GM23338 (cell line): ENCODE data around the gene NIN. TPM values are rescaled to one million over a fixed set of nuclear protein-coding genes. Genes with fewer than 3 reads are reported as not detected.

Source experiments
- ATAC-seq: fragments of 200-7000 bp; cut with Tn5 transposase; 3 replicates; pipeline ENCODE4 v1.9.1; 2020
- DNase-seq: peaks from one replicate; pipeline ENCODE4 v3.0.0-alpha.2; 2015; ENCODE audit warnings: low spot score
- H2AFZ ChIP-seq: fragments of 200-600 bp; sonication (generic); 2 replicates; pipeline ENCODE4 v1.8.0; 2016; ENCODE audit warnings: antibody characterized with exemption, mild to moderate bottlenecking, moderate library complexity
- H3F3A ChIP-seq: fragments of 200-600 bp; sonication (generic); replicated peaks from 2 replicates; pipeline ENCODE4 v1.8.0; 2017; ENCODE audit warnings: antibody characterized with exemption, mixed run types, low read depth
- H3K27ac ChIP-seq: fragments of 200-600 bp; sonication (generic); 2 replicates; pipeline ENCODE4 v1.6.1; 2016; ENCODE audit warnings: low read depth
- H3K27me3 ChIP-seq: fragments of 200-600 bp; sonication (generic); 2 replicates; pipeline ENCODE4 v1.8.0; 2016; ENCODE audit warnings: mild to moderate bottlenecking, mixed run types, moderate library complexity; ENCODE audit not compliant: insufficient read depth
- H3K36me3 ChIP-seq: fragments of 200-600 bp; sonication (generic); 2 replicates; pipeline ENCODE4 v1.8.0; 2016; ENCODE audit warnings: mild to moderate bottlenecking; ENCODE audit not compliant: insufficient read depth
- H3K4me1 ChIP-seq: fragments of 200-600 bp; sonication (generic); 2 replicates; pipeline ENCODE4 v1.8.0; 2016; ENCODE audit warnings: mild to moderate bottlenecking, moderate library complexity; ENCODE audit not compliant: insufficient read depth
- H3K4me2 ChIP-seq: fragments of 200-600 bp; sonication (generic); 2 replicates; pipeline ENCODE4 v1.7.1; 2017; ENCODE audit warnings: mixed run types
- H3K4me3 ChIP-seq: fragments of 200-600 bp; sonication (generic); 2 replicates; pipeline ENCODE4 v1.6.1; 2016; ENCODE audit warnings: mixed run types
- H3K79me2 ChIP-seq: fragments of 200-600 bp; sonication (generic); replicated peaks from 2 replicates; pipeline ENCODE4 v1.8.0; 2017; ENCODE audit warnings: mild to moderate bottlenecking; ENCODE audit not compliant: insufficient read depth
- H3K9me2 ChIP-seq: fragments of 200-600 bp; sonication (generic); 2 replicates; pipeline ENCODE4 v1.8.0; 2017; ENCODE audit not compliant: insufficient read depth
- H4K20me1 ChIP-seq: fragments of 200-600 bp; sonication (generic); replicated peaks from 2 replicates; pipeline ENCODE4 v1.8.0; 2017; ENCODE audit warnings: mild to moderate bottlenecking; ENCODE audit not compliant: insufficient read depth
- H3K27ac Mint-ChIP-seq: 2 replicates; pipeline ENCODE4 v1.8.0; 2020; ENCODE audit warnings: inconsistent platforms, mild to moderate bottlenecking, moderate library complexity, mixed read lengths
- H3K27me3 Mint-ChIP-seq: 3 replicates; pipeline ENCODE4 v1.8.0; 2022; ENCODE audit warnings: low read depth, mild to moderate bottlenecking, moderate library complexity, mixed read lengths, inconsistent platforms; ENCODE audit not compliant: insufficient read depth, poor library complexity
- H3K36me3 Mint-ChIP-seq: 3 replicates; pipeline ENCODE4 v1.8.0; 2021; ENCODE audit warnings: low read depth, mild to moderate bottlenecking, inconsistent platforms, moderate library complexity, mixed read lengths
- H3K4me1 Mint-ChIP-seq: 3 replicates; pipeline ENCODE4 v1.8.0; 2020; ENCODE audit warnings: mild to moderate bottlenecking, inconsistent platforms, mixed read lengths
- H3K4me3 Mint-ChIP-seq: 3 replicates; pipeline ENCODE4 v1.8.0; 2021; ENCODE audit warnings: moderate library complexity, mild to moderate bottlenecking, inconsistent platforms, mixed read lengths
- H3K9me3 Mint-ChIP-seq: 3 replicates; pipeline ENCODE4 v1.8.0; 2020; ENCODE audit warnings: moderate library complexity, mild to moderate bottlenecking, inconsistent platforms, mixed read lengths
- NANOG ChIP-seq: IDR thresholded peaks from 2 replicates; pipeline ENCODE4 v1.6.1; 2016; ENCODE audit warnings: antibody characterized with exemption, borderline replicate concordance
- REST ChIP-seq: IDR thresholded peaks from one replicate; pipeline ENCODE4 v1.6.1; 2018; ENCODE audit warnings: antibody characterized with exemption; ENCODE audit not compliant: unreplicated experiment
- ZNF331 ChIP-seq: fragments of 250-450 bp; sonication (Bioruptor Pico); IDR thresholded peaks from 2 replicates; pipeline ENCODE4 v1.5.0; 2020; ENCODE audit warnings: low read depth, mild to moderate bottlenecking, moderate library complexity
- polyA plus RNA-seq: library from polyadenylated mRNA; unstranded; fragments of >200 nt; fragmentation: Nextera tagmentation; extraction: Ambion mirVana; gene quantifications from 2 replicates; pipeline ENCODE4 v1.2.1, GENCODE V29; 2016
- total RNA-seq: library from RNA; depleted of rRNA; stranded (reverse); fragments of >200 nt; shearing (Covaris generic); gene quantifications from 2 replicates; pipeline ENCODE4 v1.2.3, GENCODE V29; 2014
- TF ChIP-seq, protein P1 (sequence below), 2 experiments: fragments of 200-600 bp in 1 of 2; sonication (generic) in 1 of 2; conservative IDR thresholded peaks; 2 replicates each; pipeline versions ENCODE4 v1.5.1 to v1.6.1; 2016 to 2017; ENCODE audit warnings: antibody characterized with exemption in 2 of 2, low read depth in 2 of 2, mild to moderate bottlenecking in 2 of 2, moderate library complexity in 1 of 2
- TF ChIP-seq, protein P2 (sequence below): fragments of 250-450 bp; sonication (Bioruptor Pico); IDR thresholded peaks from 2 replicates; pipeline ENCODE4 v1.5.0; 2020; ENCODE audit warnings: mild to moderate bottlenecking, moderate library complexity
- TF ChIP-seq, protein P3 (sequence below): IDR thresholded peaks from 2 replicates; pipeline ENCODE4 v1.6.1; 2016; ENCODE audit warnings: antibody characterized with exemption

Gene NIN
- total and polyA plus RNA-seq, 2 experiments from 2014 or later, result 7.4 to 17.4 TPM

DNA sequence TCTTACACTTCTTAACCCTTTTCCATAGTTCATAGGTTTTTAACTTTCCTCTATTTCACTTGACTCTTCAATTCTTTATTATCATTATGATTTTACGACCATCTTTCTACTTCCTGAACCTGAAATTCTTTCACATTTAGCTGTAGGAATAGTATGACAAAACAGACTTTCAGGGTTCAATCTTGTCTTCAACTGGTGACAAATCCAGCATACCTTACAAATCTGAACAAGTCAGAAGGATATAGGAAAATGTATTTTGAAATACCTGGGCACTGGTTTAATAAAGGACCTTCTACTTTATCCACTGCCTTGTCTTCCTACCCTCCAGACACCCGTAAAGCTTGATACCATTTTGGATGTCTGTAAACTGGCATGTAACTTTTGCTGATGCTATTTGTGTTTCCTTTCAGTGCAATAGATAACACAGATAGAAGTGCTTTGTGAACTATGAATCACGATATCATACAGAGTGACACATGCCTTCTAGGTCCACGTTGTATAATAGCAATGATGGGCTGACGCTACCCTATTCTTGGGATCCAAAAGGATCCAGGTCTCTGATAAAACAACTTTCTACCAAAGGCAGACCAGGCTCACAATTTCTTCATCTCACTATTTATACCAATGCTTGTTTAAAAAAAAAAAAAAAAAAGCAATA, 85.4 kb downstream of the NIN start:
- Histone ChIP-seq H3K27ac (no peak overlapping the region), H3K4me3 (no peak overlapping the region), H4K20me1 (no peaks in the 10 kb centered on the region), H3K27me3 (no peaks in the 10 kb centered on the region), H3K4me2 (no peak overlapping the region), H3F3A (no peaks in the 10 kb centered on the region), H3K36me3 (peaks cover 7% of the 10 kb centered on the region; the same call in 1 of the 2 replicates), H3K9me2 (no peaks in the 10 kb centered on the region), H3K4me1 (no peaks in the 10 kb centered on the region; the same call in 1 of the 2 replicates), H3K79me2 (no peaks in the 10 kb centered on the region), H2AFZ (no peak overlapping the region)
- DNase-seq (no peak), ATAC-seq (no peak)
- peaks cover 3% of the 10 kb centered on the region; the same call in 2 of the 3 replicates for H3K4me1 Mint-ChIP-seq
- H3K9me3 Mint-ChIP-seq, result no peaks in the 10 kb centered on the region; the same call in 2 of the 3 replicates
- TF ChIP-seq, protein P1, sequence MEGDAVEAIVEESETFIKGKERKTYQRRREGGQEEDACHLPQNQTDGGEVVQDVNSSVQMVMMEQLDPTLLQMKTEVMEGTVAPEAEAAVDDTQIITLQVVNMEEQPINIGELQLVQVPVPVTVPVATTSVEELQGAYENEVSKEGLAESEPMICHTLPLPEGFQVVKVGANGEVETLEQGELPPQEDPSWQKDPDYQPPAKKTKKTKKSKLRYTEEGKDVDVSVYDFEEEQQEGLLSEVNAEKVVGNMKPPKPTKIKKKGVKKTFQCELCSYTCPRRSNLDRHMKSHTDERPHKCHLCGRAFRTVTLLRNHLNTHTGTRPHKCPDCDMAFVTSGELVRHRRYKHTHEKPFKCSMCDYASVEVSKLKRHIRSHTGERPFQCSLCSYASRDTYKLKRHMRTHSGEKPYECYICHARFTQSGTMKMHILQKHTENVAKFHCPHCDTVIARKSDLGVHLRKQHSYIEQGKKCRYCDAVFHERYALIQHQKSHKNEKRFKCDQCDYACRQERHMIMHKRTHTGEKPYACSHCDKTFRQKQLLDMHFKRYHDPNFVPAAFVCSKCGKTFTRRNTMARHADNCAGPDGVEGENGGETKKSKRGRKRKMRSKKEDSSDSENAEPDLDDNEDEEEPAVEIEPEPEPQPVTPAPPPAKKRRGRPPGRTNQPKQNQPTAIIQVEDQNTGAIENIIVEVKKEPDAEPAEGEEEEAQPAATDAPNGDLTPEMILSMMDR (conservative IDR thresholded peaks at IDR 0.05; ENCODE audit: low read depth in 2 of 2), result no peak
- TF ChIP-seq NANOG, result no peak
- TF ChIP-seq, protein P2, sequence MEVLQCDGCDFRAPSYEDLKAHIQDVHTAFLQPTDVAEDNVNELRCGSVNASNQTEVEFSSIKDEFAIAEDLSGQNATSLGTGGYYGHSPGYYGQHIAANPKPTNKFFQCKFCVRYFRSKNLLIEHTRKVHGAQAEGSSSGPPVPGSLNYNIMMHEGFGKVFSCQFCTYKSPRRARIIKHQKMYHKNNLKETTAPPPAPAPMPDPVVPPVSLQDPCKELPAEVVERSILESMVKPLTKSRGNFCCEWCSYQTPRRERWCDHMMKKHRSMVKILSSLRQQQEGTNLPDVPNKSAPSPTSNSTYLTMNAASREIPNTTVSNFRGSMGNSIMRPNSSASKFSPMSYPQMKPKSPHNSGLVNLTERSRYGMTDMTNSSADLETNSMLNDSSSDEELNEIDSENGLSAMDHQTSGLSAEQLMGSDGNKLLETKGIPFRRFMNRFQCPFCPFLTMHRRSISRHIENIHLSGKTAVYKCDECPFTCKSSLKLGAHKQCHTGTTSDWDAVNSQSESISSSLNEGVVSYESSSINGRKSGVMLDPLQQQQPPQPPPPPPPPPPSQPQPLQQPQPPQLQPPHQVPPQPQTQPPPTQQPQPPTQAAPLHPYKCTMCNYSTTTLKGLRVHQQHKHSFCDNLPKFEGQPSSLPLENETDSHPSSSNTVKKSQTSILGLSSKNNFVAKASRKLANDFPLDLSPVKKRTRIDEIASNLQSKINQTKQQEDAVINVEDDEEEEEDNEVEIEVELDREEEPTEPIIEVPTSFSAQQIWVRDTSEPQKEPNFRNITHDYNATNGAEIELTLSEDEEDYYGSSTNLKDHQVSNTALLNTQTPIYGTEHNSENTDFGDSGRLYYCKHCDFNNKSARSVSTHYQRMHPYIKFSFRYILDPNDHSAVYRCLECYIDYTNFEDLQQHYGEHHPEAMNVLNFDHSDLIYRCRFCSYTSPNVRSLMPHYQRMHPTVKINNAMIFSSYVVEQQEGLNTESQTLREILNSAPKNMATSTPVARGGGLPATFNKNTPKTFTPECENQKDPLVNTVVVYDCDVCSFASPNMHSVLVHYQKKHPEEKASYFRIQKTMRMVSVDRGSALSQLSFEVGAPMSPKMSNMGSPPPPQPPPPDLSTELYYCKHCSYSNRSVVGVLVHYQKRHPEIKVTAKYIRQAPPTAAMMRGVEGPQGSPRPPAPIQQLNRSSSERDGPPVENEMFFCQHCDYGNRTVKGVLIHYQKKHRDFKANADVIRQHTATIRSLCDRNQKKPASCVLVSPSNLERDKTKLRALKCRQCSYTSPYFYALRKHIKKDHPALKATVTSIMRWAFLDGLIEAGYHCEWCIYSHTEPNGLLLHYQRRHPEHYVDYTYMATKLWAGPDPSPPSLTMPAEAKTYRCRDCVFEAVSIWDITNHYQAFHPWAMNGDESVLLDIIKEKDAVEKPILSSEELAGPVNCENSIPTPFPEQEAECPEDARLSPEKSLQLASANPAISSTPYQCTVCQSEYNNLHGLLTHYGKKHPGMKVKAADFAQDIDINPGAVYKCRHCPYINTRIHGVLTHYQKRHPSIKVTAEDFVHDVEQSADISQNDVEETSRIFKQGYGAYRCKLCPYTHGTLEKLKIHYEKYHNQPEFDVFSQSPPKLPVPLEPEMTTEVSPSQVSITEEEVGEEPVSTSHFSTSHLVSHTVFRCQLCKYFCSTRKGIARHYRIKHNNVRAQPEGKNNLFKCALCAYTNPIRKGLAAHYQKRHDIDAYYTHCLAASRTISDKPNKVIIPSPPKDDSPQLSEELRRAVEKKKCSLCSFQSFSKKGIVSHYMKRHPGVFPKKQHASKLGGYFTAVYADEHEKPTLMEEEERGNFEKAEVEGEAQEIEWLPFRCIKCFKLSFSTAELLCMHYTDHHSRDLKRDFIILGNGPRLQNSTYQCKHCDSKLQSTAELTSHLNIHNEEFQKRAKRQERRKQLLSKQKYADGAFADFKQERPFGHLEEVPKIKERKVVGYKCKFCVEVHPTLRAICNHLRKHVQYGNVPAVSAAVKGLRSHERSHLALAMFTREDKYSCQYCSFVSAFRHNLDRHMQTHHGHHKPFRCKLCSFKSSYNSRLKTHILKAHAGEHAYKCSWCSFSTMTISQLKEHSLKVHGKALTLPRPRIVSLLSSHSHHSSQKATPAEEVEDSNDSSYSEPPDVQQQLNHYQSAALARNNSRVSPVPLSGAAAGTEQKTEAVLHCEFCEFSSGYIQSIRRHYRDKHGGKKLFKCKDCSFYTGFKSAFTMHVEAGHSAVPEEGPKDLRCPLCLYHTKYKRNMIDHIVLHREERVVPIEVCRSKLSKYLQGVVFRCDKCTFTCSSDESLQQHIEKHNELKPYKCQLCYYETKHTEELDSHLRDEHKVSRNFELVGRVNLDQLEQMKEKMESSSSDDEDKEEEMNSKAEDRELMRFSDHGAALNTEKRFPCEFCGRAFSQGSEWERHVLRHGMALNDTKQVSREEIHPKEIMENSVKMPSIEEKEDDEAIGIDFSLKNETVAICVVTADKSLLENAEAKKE (CRISPR knock-in tag), result no peak
- TF ChIP-seq REST, result no peak
- TF ChIP-seq, protein P3, sequence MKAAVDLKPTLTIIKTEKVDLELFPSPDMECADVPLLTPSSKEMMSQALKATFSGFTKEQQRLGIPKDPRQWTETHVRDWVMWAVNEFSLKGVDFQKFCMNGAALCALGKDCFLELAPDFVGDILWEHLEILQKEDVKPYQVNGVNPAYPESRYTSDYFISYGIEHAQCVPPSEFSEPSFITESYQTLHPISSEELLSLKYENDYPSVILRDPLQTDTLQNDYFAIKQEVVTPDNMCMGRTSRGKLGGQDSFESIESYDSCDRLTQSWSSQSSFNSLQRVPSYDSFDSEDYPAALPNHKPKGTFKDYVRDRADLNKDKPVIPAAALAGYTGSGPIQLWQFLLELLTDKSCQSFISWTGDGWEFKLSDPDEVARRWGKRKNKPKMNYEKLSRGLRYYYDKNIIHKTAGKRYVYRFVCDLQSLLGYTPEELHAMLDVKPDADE, result no peak
- TF ChIP-seq ZNF331 (CRISPR knock-in tag), result no peak
- H3K4me3 Mint-ChIP-seq, result no peak overlapping the region
- H3K36me3 Mint-ChIP-seq, result peaks cover 13% of the 10 kb centered on the region; the same call in 2 of the 3 replicates
- no peak overlapping the region for H3K27ac Mint-ChIP-seq
- H3K27me3 Mint-ChIP-seq, result no peaks in the 10 kb centered on the region
